Urinary bladder (tissue), 4 donors: ENCODE results near the gene DCTN4. TPM values are rescaled to one million over a fixed set of nuclear protein-coding genes. Genes with fewer than 3 reads are reported as not detected.
"Not testable (repeated sequence)": the region's sequence is repeated elsewhere in the genome, so short reads cannot be mapped to it uniquely, and the experiment has no call there.

Experiments
- DNase-seq: peaks from one replicate; pipeline ENCODE4 v3.0.0-alpha.2; 2015; ENCODE audit errors: extremely low spot score
- H3K27ac ChIP-seq: one replicate; pipeline ENCODE4 v1.5.1; 2013; ENCODE audit warnings: low read depth, mild to moderate bottlenecking, moderate library complexity
- H3K36me3 ChIP-seq: one replicate; pipeline ENCODE4 v1.6.1; 2013; ENCODE audit warnings: mild to moderate bottlenecking, moderate library complexity; ENCODE audit not compliant: insufficient read depth
- H3K4me1 ChIP-seq: one replicate; pipeline ENCODE4 v1.6.1; 2013; ENCODE audit warnings: mild to moderate bottlenecking, moderate library complexity; ENCODE audit not compliant: insufficient read depth
- H3K4me3 ChIP-seq: one replicate; pipeline ENCODE4 v1.5.1; 2013; ENCODE audit warnings: low read depth, low read length
- WGBS: extraction: QIAGEN DNeasy Blood & Tissue Kit; methylation state at CpG from one replicate; pipeline ENCODE4 v1.1.7; 2013; 5-methylcytosine and 5-hydroxymethylcytosine counted together
- polyA plus RNA-seq: library from polyadenylated mRNA; stranded (reverse); fragments of 200-250 nt; gene quantifications from one replicate; pipeline ENCODE4 v1.2.3, GENCODE V29; 2013
- total RNA-seq: library from RNA; depleted of rRNA; stranded (reverse); fragments of >200 nt; gene quantifications from one replicate; pipeline ENCODE4 v1.2.3, GENCODE V29; 2014
- donor health status: healthy with polysubstance abuse.
- donor health status: healthy.

Gene DCTN4
- total and polyA plus RNA-seq, 2 donors, result 29.4 to 95.5 TPM

- H3K36me3 ChIP-seq, DNase-seq, H3K4me1 ChIP-seq, H3K27ac ChIP-seq, H3K4me3 ChIP-seq: not testable (repeated sequence)
- WGBS, result 91% methylated on average over 18 of the region's 18 CpGs
Observed at GRCh38 chr5:150742455-150743141, 16.2 kb downstream of the DCTN4 start.

DNA sequence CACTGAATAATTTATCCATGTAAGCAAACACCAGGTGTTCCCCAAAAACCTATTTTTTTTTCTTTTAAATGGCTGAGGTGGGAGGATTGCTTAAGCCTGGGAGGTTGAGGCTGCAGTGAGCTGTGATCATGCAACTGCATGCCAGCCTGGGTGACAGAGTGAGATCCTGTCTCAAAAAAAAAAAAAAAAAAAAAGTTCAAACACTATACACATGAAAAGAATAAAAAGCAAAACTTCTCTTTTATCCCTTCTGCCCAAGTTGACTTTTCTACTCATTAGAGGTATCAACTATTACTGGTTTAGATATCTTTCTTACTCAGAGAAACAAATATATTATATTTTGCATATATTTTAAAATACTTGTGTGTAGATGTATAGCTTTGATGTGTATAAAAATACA, 17.8 kb downstream of the DCTN4 start:
- DNase-seq, result no peak
- Histone ChIP-seq H3K27ac (no peak overlapping the region), H3K4me3 (no peak overlapping the region), H3K36me3 (peaks cover 2% of the 10 kb centered on the region), H3K4me1 (no peaks in the 10 kb centered on the region)

- WGBS, result 94% methylated on average over 7 of the region's 7 CpGs
- peaks cover 2% of the 10 kb centered on the region for H3K36me3 ChIP-seq
- no peak for DNase-seq
- peak overlapping the region; percentile 5 for H3K27ac ChIP-seq
- H3K4me1 ChIP-seq, result no peaks in the 10 kb centered on the region
- no peak overlapping the region for H3K4me3 ChIP-seq
Observed at GRCh38 chr5:150738862-150739261, 20.0 kb downstream of the DCTN4 start.

DNA sequence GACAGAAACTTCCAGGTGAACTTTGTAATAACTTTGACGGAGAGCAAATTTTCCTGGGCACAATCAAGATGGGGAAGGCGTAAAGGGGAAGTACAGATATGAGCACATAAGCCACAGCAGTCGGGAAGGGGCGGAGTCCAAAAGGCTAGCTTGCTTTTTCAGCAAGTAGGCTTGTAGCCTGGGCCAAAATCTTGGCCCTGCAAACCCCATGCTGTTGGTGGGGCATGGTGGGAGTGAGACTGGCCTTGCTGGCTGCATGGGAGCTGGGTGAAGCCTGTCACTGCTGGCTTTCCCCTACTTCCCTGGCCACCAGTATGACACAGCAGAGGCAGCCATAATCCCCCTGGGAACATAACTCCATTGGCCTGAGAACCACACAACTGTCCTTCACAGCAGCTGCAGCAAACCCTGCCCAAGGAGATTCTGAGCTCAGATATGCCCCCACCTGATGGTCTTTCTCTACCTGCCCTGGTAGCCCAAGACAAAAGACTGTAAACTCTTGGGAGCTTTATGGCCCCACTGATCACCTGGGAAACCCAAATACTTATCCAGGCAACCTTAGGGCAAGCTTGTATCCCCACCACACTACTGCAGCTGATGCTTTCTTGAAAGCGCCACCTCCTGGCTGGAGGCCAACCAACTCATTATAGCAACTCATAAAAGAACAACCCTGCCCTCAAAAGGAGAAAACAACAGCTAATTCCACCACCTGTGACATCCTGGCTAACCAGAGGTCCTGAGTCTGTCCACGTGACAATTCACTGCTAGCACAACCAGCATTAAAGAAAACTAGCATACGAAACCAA, 24.0 kb downstream of the DCTN4 start:
- H3K27ac ChIP-seq, result no peak overlapping the region
- H3K4me3 ChIP-seq, result no peak overlapping the region
- peaks cover 7% of the 10 kb centered on the region for H3K36me3 ChIP-seq
- WGBS, result 85% methylated on average over 7 of the region's 7 CpGs
- no peaks in the 10 kb centered on the region for H3K4me1 ChIP-seq
- no peak for DNase-seq

GRCh38 chr5:150731669-150732242, 27.1 kb downstream of the DCTN4 start:
- no peak for DNase-seq
- H3K27ac ChIP-seq, result no peak overlapping the region
- 89% methylated on average over 6 of the region's 6 CpGs for WGBS
- peaks cover 7% of the 10 kb centered on the region for H3K36me3 ChIP-seq
- no peaks in the 10 kb centered on the region for H3K4me1 ChIP-seq
- H3K4me3 ChIP-seq, result no peak overlapping the region

- 81% methylated on average over 4 of the region's 4 CpGs for WGBS
- no peak for DNase-seq
- H3K4me1 ChIP-seq, result no peaks in the 10 kb centered on the region
- H3K4me3 ChIP-seq, result no peak overlapping the region
- H3K27ac ChIP-seq, result no peak overlapping the region
- H3K36me3 ChIP-seq, result peaks cover 10% of the 10 kb centered on the region
Observed at GRCh38 chr5:150729859-150730258, 29.0 kb downstream of the DCTN4 start.

GRCh38 chr5:150723845-150724244, 35.0 kb downstream of the DCTN4 start:
- Histone ChIP-seq H3K4me1 (no peaks in the 10 kb centered on the region), H3K27ac (no peak overlapping the region), H3K4me3 (no peak overlapping the region), H3K36me3 (peaks cover 8% of the 10 kb centered on the region)
- WGBS, result 68% methylated on average over 2 of the region's 2 CpGs
- no peak for DNase-seq

- H3K4me1 ChIP-seq, result no peaks in the 10 kb centered on the region
- WGBS, result 56% methylated on average over 2 of the region's 2 CpGs
- H3K36me3 ChIP-seq, result peaks cover 4% of the 10 kb centered on the region
- H3K27ac ChIP-seq, result no peak overlapping the region
- DNase-seq, result no peak
- H3K4me3 ChIP-seq, result no peak overlapping the region
Observed at GRCh38 chr5:150710165-150710564, 48.7 kb downstream of the DCTN4 start.

- DNase-seq, result no peak
- no peak overlapping the region for H3K4me3 ChIP-seq
- no peak overlapping the region for H3K27ac ChIP-seq
- WGBS, result 53% methylated on average over 4 of the region's 4 CpGs
- peaks cover 2% of the 10 kb centered on the region for H3K36me3 ChIP-seq
- no peaks in the 10 kb centered on the region for H3K4me1 ChIP-seq
Observed at GRCh38 chr5:150706776-150707390, 51.9 kb downstream of the DCTN4 start.

GRCh38 chr5:150703762-150704161, 55.1 kb downstream of the DCTN4 start:
- WGBS, result 75% methylated on average over 3 of the region's 3 CpGs
- H3K4me1 ChIP-seq, result peaks cover 1% of the 10 kb centered on the region
- H3K27ac ChIP-seq, result no peak overlapping the region
- no peak overlapping the region for H3K4me3 ChIP-seq
- no peaks in the 10 kb centered on the region for H3K36me3 ChIP-seq
- no peak for DNase-seq

- H3K4me3 ChIP-seq, result peak within 1 kb of the TSS; percentile 95
- peaks cover 1% of the 10 kb centered on the region for H3K4me1 ChIP-seq
- under 1% methylated on average over 59 of the region's 59 CpGs for WGBS
- peaks cover 5% of the 10 kb centered on the region for H3K36me3 ChIP-seq
- peak within 1 kb of the TSS; percentile 98 for H3K27ac ChIP-seq
- DNase-seq, result peak; percentile 84
Observed at GRCh38 chr5:150700594-150701377, 58.0 kb downstream of the DCTN4 start, which contains the start of gene RBM22. TSS of gene RBM22 (minus strand) at chr5:150701062. CDS start at chr5:150700985, 77 bp downstream.

DNA sequence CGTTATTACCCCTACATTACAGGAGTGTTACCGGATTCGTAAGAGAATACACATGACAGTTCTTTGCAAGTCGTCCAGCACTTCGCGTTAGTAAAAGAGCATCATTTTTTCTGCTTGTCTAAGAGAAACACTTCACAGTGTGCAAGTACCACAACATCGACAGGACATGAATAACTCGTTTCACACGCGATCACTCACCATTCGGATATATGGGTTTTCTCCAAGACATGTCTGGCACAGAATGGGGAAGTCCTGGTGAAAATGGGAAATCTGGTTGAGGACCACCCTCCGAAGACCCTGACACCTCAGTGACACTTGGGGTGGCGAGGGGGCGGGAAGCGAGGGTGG, 58.6 kb downstream of the DCTN4 start:
- DNase-seq, result no peak
- peak overlapping the region; percentile 95 for H3K4me3 ChIP-seq
- 2% methylated on average over 15 of the region's 15 CpGs for WGBS
- peaks cover 5% of the 10 kb centered on the region for H3K36me3 ChIP-seq
- H3K4me1 ChIP-seq, result peaks cover 1% of the 10 kb centered on the region
- H3K27ac ChIP-seq, result peak overlapping the region; percentile 98

DNA sequence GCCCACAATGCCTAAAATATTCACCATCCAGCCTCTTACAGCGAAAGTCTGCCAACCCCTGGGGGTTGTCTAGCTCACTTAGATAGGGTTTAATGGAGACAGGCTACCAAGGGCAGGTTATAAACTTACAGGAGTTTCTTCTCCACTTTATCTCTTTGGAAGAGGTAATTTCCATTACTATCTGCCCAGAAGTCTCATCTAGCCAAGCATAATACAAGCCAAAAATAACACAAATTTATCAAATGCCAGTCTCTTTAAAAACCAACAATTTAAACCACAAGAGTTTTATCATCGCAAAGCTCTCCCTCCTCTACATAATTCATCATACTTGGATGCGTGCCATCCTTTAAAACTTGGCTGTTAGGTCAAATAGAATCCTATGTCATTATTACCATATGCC, 64.2 kb downstream of the DCTN4 start:
- Histone ChIP-seq H3K4me1 (peaks cover 1% of the 10 kb centered on the region), H3K36me3 (peaks cover 14% of the 10 kb centered on the region), H3K4me3 (no peak overlapping the region), H3K27ac (no peak overlapping the region)
- DNase-seq, result no peak
- WGBS, result 74% methylated on average over 3 of the region's 3 CpGs
